K562 (cell line): Measurements from ENCODE around the gene SLC7A6. TPM values are rescaled to one million over a fixed set of nuclear protein-coding genes. Genes with fewer than 3 reads are reported as not detected.

Source experiments
- ELF4 ChIP-seq: fragments of 450-650 bp; formaldehyde crosslinking; IDR thresholded peaks from 2 replicates; pipeline ENCODE4 v1.4.0; 2022; ENCODE audit warnings: missing genetic modification characterization
- ETV5 ChIP-seq: sonication (generic); formaldehyde crosslinking; IDR thresholded peaks from 2 replicates; pipeline ENCODE4 v1.4.0; 2020; ENCODE audit warnings: low read depth, mild to moderate bottlenecking, missing genetic modification reagents
- SMAD4 ChIP-seq: fragments of 250-450 bp; sonication (Bioruptor Pico); conservative IDR thresholded peaks from 2 replicates; pipeline ENCODE4 v1.8.0; 2021; ENCODE audit warnings: inconsistent platforms, mild to moderate bottlenecking, moderate library complexity
- ZNF436 ChIP-seq: fragments of 250-450, 450-650 bp; sonication (Bioruptor Pico); formaldehyde crosslinking; IDR thresholded peaks from 2 replicates; pipeline ENCODE4 v1.7.0; 2020; ENCODE audit warnings: mild to moderate bottlenecking
- polyA plus RNA-seq, 8 experiments: library from polyadenylated mRNA; depleted of rRNA in 4 of 8; stranded (reverse) in 5 of 8; unstranded in 3 of 8; fragments of >200 nt; fragmentation: Nextera tagmentation in 2 of 8; fragmentation: Illumina TruSeq in 1 of 8; extraction: Ambion mirVana in 2 of 8; extraction: Trizol in 1 of 8; gene quantifications; 2 replicates each; pipeline versions ENCODE4 v1.2.1 to v1.2.3, GENCODE V29; 2011 to 2014; ENCODE audit warnings: inconsistent platforms in 1 of 8, missing spikeins in 1 of 8
- total RNA-seq, 7 experiments: library from RNA; depleted of rRNA in 6 of 7; stranded (reverse); fragments of >200 nt in 6 of 7; fragmentation: Illumina TruSeq in 2 of 7; extraction: Trizol in 2 of 7; gene quantifications; 2 replicates each; pipeline versions ENCODE4 v1.2.1 to v1.2.3, GENCODE V29; 2011 to 2021; ENCODE audit warnings: low replicate concordance in 1 of 7
- TF ChIP-seq, protein P1 (sequence below): fragments of 200-800 bp; sonication (Bioruptor generic); IDR thresholded peaks from 2 replicates; pipeline ENCODE4 v1.6.1; 2017; ENCODE audit warnings: missing genetic modification characterization, missing compliant biosample characterization
- TF ChIP-seq, protein P2 (sequence below): sonication (generic); formaldehyde crosslinking; IDR thresholded peaks from 2 replicates; pipeline ENCODE4 v1.4.0; 2020; ENCODE audit warnings: mild to moderate bottlenecking, missing genetic modification reagents
- TF ChIP-seq, protein P3 (sequence below), 2 experiments: fragments of 150-350 bp in 1 of 2; IDR thresholded peaks; 2 replicates each; pipeline ENCODE4 v1.6.1; 2012 to 2016; ENCODE audit warnings: low read depth in 2 of 2, low read length in 2 of 2, mild to moderate bottlenecking in 1 of 2, moderate library complexity in 1 of 2
- TF ChIP-seq, protein P4 (sequence below): sonication (generic); formaldehyde crosslinking; IDR thresholded peaks from 2 replicates; pipeline ENCODE4 v1.8.0; 2022; ENCODE audit warnings: missing genetic modification reagents, mild to moderate bottlenecking, moderate library complexity, borderline replicate concordance

Gene SLC7A6
- total and polyA plus RNA-seq, 9 of the 15 experiments (the other 6 are each of a cell fraction or from before 2014, with no cell fraction given), result 12.6 to 60.1 (median 29.8) TPM

DNA sequence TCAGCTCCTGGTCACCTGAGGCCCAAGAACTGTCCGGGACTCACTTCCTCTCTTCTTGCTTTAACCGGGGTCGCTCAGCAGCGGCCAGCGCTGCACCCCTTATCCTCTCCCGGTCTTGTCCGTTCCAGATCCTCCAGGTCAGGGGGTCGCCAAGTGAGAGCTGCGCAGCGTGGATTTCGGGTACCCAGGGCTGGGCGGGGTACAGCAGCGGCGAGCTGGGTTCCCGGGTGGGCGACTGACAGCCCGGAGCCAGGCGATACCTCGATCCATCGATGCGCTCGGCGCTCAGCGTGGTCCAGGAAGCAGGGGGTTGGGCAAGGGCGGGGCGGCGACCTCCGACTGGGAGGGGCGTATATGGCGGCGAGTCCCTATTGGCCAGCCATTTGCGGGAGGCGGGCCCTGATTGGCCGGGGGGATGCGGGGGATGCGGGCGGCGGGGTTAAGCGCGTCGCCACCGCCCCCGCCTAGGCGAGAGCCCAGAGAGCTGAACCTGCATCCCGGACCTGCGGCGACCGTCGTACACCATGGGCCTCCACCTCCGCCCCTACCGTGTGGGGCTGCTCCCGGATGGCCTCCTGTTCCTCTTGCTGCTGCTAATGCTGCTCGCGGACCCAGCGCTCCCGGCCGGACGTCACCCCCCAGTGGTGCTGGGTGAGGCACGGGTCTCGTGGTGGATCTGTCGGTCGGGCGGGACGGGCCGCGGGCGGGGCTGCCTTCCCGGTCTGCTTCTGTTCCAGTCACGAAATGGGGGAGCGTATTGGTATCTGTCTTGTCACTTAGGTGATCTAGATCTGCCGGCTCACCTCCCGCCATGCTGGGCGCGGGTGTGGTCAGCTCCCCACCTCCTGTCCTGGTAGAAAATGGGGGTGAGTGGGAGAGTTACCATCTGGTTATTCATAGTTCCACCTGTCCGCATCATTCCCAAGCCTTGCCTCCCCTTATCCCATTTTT lies 19.1 kb upstream of the SLC7A6 start, which contains the start of gene PLA2G15 (continued):
- TF ChIP-seq, protein P1, sequence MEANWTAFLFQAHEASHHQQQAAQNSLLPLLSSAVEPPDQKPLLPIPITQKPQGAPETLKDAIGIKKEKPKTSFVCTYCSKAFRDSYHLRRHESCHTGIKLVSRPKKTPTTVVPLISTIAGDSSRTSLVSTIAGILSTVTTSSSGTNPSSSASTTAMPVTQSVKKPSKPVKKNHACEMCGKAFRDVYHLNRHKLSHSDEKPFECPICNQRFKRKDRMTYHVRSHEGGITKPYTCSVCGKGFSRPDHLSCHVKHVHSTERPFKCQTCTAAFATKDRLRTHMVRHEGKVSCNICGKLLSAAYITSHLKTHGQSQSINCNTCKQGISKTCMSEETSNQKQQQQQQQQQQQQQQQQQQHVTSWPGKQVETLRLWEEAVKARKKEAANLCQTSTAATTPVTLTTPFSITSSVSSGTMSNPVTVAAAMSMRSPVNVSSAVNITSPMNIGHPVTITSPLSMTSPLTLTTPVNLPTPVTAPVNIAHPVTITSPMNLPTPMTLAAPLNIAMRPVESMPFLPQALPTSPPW, result peak; percentile 85
- TF ChIP-seq, protein P2, sequence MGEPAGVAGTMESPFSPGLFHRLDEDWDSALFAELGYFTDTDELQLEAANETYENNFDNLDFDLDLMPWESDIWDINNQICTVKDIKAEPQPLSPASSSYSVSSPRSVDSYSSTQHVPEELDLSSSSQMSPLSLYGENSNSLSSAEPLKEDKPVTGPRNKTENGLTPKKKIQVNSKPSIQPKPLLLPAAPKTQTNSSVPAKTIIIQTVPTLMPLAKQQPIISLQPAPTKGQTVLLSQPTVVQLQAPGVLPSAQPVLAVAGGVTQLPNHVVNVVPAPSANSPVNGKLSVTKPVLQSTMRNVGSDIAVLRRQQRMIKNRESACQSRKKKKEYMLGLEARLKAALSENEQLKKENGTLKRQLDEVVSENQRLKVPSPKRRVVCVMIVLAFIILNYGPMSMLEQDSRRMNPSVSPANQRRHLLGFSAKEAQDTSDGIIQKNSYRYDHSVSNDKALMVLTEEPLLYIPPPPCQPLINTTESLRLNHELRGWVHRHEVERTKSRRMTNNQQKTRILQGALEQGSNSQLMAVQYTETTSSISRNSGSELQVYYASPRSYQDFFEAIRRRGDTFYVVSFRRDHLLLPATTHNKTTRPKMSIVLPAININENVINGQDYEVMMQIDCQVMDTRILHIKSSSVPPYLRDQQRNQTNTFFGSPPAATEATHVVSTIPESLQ (CRISPR knock-in tag), result 0 out of 2 replicates have a peak, but pooled peaks have one; percentile 23
- TF ChIP-seq ZNF436 (CRISPR knock-in tag) (no peak), ETV5 (CRISPR knock-in tag) (peak; percentile 27; the same call in 1 of the 2 replicates), SMAD4 (peak; percentile 74; the same call in 1 of the 2 replicates), ELF4 (CRISPR knock-in tag) (no peak)
- TF ChIP-seq, protein P3, sequence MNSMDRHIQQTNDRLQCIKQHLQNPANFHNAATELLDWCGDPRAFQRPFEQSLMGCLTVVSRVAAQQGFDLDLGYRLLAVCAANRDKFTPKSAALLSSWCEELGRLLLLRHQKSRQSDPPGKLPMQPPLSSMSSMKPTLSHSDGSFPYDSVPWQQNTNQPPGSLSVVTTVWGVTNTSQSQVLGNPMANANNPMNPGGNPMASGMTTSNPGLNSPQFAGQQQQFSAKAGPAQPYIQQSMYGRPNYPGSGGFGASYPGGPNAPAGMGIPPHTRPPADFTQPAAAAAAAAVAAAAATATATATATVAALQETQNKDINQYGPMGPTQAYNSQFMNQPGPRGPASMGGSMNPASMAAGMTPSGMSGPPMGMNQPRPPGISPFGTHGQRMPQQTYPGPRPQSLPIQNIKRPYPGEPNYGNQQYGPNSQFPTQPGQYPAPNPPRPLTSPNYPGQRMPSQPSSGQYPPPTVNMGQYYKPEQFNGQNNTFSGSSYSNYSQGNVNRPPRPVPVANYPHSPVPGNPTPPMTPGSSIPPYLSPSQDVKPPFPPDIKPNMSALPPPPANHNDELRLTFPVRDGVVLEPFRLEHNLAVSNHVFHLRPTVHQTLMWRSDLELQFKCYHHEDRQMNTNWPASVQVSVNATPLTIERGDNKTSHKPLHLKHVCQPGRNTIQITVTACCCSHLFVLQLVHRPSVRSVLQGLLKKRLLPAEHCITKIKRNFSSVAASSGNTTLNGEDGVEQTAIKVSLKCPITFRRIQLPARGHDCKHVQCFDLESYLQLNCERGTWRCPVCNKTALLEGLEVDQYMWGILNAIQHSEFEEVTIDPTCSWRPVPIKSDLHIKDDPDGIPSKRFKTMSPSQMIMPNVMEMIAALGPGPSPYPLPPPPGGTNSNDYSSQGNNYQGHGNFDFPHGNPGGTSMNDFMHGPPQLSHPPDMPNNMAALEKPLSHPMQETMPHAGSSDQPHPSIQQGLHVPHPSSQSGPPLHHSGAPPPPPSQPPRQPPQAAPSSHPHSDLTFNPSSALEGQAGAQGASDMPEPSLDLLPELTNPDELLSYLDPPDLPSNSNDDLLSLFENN (IDR thresholded peaks at IDR 0.05; ENCODE audit: low read depth in 2 of 2, low read length in 2 of 2), result peak in 1 of 2 experiments; percentile 91; a peak in 2 of 4 replicates
- TF ChIP-seq, protein P4, sequence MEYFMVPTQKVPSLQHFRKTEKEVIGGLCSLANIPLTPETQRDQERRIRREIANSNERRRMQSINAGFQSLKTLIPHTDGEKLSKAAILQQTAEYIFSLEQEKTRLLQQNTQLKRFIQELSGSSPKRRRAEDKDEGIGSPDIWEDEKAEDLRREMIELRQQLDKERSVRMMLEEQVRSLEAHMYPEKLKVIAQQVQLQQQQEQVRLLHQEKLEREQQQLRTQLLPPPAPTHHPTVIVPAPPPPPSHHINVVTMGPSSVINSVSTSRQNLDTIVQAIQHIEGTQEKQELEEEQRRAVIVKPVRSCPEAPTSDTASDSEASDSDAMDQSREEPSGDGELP, result peak; percentile 82
